SK-N-SH (cell line): ENCODE data around the gene CLASP2.

Experiments used
- CTCF ChIP-seq: fragments of 200-600 bp; sonication (generic); IDR thresholded peaks from 2 replicates; pipeline ENCODE4 v1.6.1; 2017; ENCODE audit warnings: antibody characterized with exemption, mild to moderate bottlenecking, moderate library complexity
- EP300 ChIP-seq, 2 experiments: IDR thresholded peaks; 2 replicates each; pipeline versions ENCODE4 v1.4.0 to v1.6.1; 2012; ENCODE audit warnings: borderline replicate concordance in 1 of 2, low read depth in 1 of 2, low read length in 1 of 2
- MAX ChIP-seq: IDR thresholded peaks from 2 replicates; pipeline ENCODE4 v1.4.0; 2012; ENCODE audit warnings: low read depth
- POLR2AphosphoS5 ChIP-seq: IDR thresholded peaks from 2 replicates; pipeline ENCODE4 v1.6.1; 2012; ENCODE audit warnings: low read depth, low read length
- REST ChIP-seq: IDR thresholded peaks from 2 replicates; pipeline ENCODE4 v1.6.1; 2012; ENCODE audit warnings: mild to moderate bottlenecking, low read depth, low read length, moderate library complexity
- YY1 ChIP-seq: IDR thresholded peaks from 2 replicates; pipeline ENCODE4 v1.4.0; 2012; ENCODE audit warnings: low read depth, mild to moderate bottlenecking

GRCh38 chr3:33544126-33544525, 173.9 kb downstream of the CLASP2 start:
- no peak for TF ChIP-seq YY1
- TF ChIP-seq CTCF = no peak
- TF ChIP-seq REST = no peak
- no peak for TF ChIP-seq POLR2AphosphoS5
- TF ChIP-seq EP300 (IDR thresholded peaks at IDR 0.05; ENCODE audit: borderline replicate concordance in 1 of 2, low read depth in 1 of 2, low read length in 1 of 2) = no peak
- no peak for TF ChIP-seq MAX
